K562 (cell line): ENCODE results near the gene ZNF322. TPM values are rescaled to one million over a fixed set of nuclear protein-coding genes. Genes with fewer than 3 reads are reported as not detected.
A peak's percentile ranks its signal among the peaks of the same experiment; 100 is the strongest.

Source experiments
- ATAC-seq: fragments of 200-7000 bp; cut with Tn5 transposase; 3 replicates; pipeline ENCODE4 v1.9.1; 2020; ENCODE audit warnings: moderate library complexity
- BruUV-seq: library from RNA; stranded (reverse); fragments of 400-500 nt; replicated peaks from 2 replicates; lab custom pipeline; 2021; lab: Mats Ljungman, UMichigan
- CTCF ChIA-PET: fragments of 300-600 bp; formaldehyde crosslinking; extraction: SDS; loops from one replicate; lab custom pipeline; 2021; ENCODE audit warnings: low intra/inter-chr PET ratio; lab: Yijun Ruan, JAX
- POLR2A ChIA-PET: fragments of 300-600, 350-650 bp; sonication (Branson Sonifier 250); formaldehyde crosslinking; extraction: SDS; loops from one replicate; lab custom pipeline; 2021; ENCODE audit warnings: antibody characterized with exemption, inconsistent platforms; lab: Yijun Ruan, JAX
- DNase-seq, 4 experiments: peaks; one replicate each; pipeline versions ENCODE4 v3.0.0 to v3.0.0-alpha.2; 2011 to 2018; ENCODE audit warnings: low spot score in 3 of 4, mixed read lengths in 3 of 4; ENCODE audit errors: extremely low read depth in 1 of 4
- FAIRE-seq: peaks from 2 replicates; lab custom pipeline; 2011; peaks lifted over from hg19 to GRCh38; lab: Jason Lieb, UNC
- H2AFZ ChIP-seq: 2 replicates; pipeline ENCODE4 v1.6.0; 2011; ENCODE audit warnings: low read depth, low read length, control low read depth, inconsistent platforms
- H3K27ac ChIP-seq: fragments of 200-600 bp; 3 replicates; pipeline ENCODE4 v1.8.0; 2011; ENCODE audit warnings: low read depth, mild to moderate bottlenecking, control low read depth, inconsistent platforms, low read length, moderate library complexity, mixed read lengths; ENCODE audit errors: extremely low read depth
- H3K27me3 ChIP-seq, 2 experiments: fragments of 300-600 bp in 1 of 2; 2 replicates in 1 of 2; 3 replicates in 1 of 2; pipeline versions ENCODE4 v1.6.0 to v1.8.0; 2011; ENCODE audit warnings: inconsistent platforms in 2 of 2, low read length in 2 of 2, mild to moderate bottlenecking in 1 of 2, mixed read lengths in 1 of 2, moderate library complexity in 1 of 2; ENCODE audit not compliant: control insufficient read depth in 2 of 2, insufficient read depth in 2 of 2
- H3K36me3 ChIP-seq: fragments of 300-600 bp; 3 replicates; pipeline ENCODE4 v1.8.0; 2011; ENCODE audit warnings: mild to moderate bottlenecking, low read length, inconsistent platforms; ENCODE audit not compliant: control insufficient read depth, insufficient read depth
- H3K4me1 ChIP-seq, 2 experiments: fragments of 200-600 bp in 1 of 2; replicated peaks in 1 of 2; 2 replicates in 1 of 2; 3 replicates in 1 of 2; pipeline versions ENCODE4 v1.5.1 to v1.8.0; 2011; ENCODE audit warnings: inconsistent platforms in 2 of 2, low read length in 2 of 2, mild to moderate bottlenecking in 1 of 2, mixed read lengths in 1 of 2, moderate library complexity in 1 of 2; ENCODE audit not compliant: control insufficient read depth in 2 of 2, insufficient read depth in 2 of 2
- H3K4me2 ChIP-seq: 2 replicates; pipeline ENCODE4 v1.6.1; 2011; ENCODE audit warnings: low read length, control low read depth, inconsistent platforms, mixed read lengths; ENCODE audit not compliant: insufficient read depth
- H3K4me3 ChIP-seq: fragments of 200-600 bp; sonication (generic), shearing (Covaris generic); 2 replicates; pipeline ENCODE4 v1.5.1; 2016; ENCODE audit warnings: control low read depth, inconsistent platforms
- H3K79me2 ChIP-seq: fragments of 200-600 bp; 3 replicates; pipeline ENCODE4 v1.8.0; 2011; ENCODE audit warnings: low read length, inconsistent platforms; ENCODE audit not compliant: control insufficient read depth, insufficient read depth
- H3K9ac ChIP-seq, 2 experiments: 2 replicates each; pipeline versions ENCODE4 v1.6.0 to v1.6.1; 2011; ENCODE audit warnings: low read depth in 2 of 2, low read length in 2 of 2, control low read depth in 1 of 2, inconsistent platforms in 1 of 2, mild to moderate bottlenecking in 1 of 2, mixed read lengths in 1 of 2; ENCODE audit not compliant: insufficient read depth in 1 of 2
- H3K9me1 ChIP-seq: one replicate; pipeline ENCODE4 v1.6.0; 2011; ENCODE audit warnings: inconsistent platforms, mild to moderate bottlenecking, low read length, moderate library complexity; ENCODE audit not compliant: control insufficient read depth, insufficient read depth
- H3K9me3 ChIP-seq: replicated peaks from 2 replicates; pipeline ENCODE4 v1.5.1; 2011; ENCODE audit warnings: low read depth, low read length, inconsistent platforms; ENCODE audit not compliant: control insufficient read depth, insufficient read depth
- H4K20me1 ChIP-seq: replicated peaks from 2 replicates; pipeline ENCODE4 v1.6.1; 2011; ENCODE audit warnings: low read length, inconsistent platforms, mixed read lengths; ENCODE audit not compliant: control insufficient read depth, insufficient read depth
- NBN ChIP-seq: fragments of 450-650 bp; IDR thresholded peaks from 2 replicates; pipeline ENCODE4 v1.6.1; 2016; ENCODE audit warnings: low read depth, mild to moderate bottlenecking
- ZNF384 ChIP-seq: IDR thresholded peaks from 2 replicates; pipeline ENCODE4 v1.6.1; 2012; ENCODE audit warnings: low read depth, low read length, improper control_type of control experiment
- WGBS: fragments of 100-300 bp; shearing (Covaris generic); methylation state at CpG from one replicate; pipeline ENCODE4 v1.1.6; 2016; ENCODE audit warnings: low coverage, mixed read lengths; ENCODE audit not compliant: insufficient coverage; ENCODE audit errors: missing lambda C conversion rate; 5-methylcytosine and 5-hydroxymethylcytosine counted together
- in situ Hi-C: fragments of 300-500 bp; cut with MboI; formaldehyde crosslinking; loops from 4 replicates; pipeline ENCODE4 v1.15.0; 2018; ENCODE audit warnings: inconsistent platforms, mixed read lengths
- intact Hi-C: fragments of 100-400 bp; cut with micrococcal nuclease; formaldehyde crosslinking; loops from 2 replicates; pipeline ENCODE4 v1.14.2; 2022
- polyA plus RNA-seq, 8 experiments: library from polyadenylated mRNA; depleted of rRNA in 4 of 8; stranded (reverse) in 5 of 8; unstranded in 3 of 8; fragments of >200 nt; fragmentation: Nextera tagmentation in 2 of 8; fragmentation: Illumina TruSeq in 1 of 8; extraction: Ambion mirVana in 2 of 8; extraction: Trizol in 1 of 8; gene quantifications; 2 replicates each; pipeline versions ENCODE4 v1.2.1 to v1.2.3, GENCODE V29; 2011 to 2014; ENCODE audit warnings: inconsistent platforms in 1 of 8, missing spikeins in 1 of 8
- total RNA-seq, 7 experiments: library from RNA; depleted of rRNA in 6 of 7; stranded (reverse); fragments of >200 nt in 6 of 7; fragmentation: Illumina TruSeq in 2 of 7; extraction: Trizol in 2 of 7; gene quantifications; 2 replicates each; pipeline versions ENCODE4 v1.2.1 to v1.2.3, GENCODE V29; 2011 to 2021; ENCODE audit warnings: low replicate concordance in 1 of 7
- TF ChIP-seq, protein P1 (sequence below), 3 experiments: fragments of 200-800 bp in 1 of 3; fragments of 250-450 bp in 1 of 3; fragments of 450-650 bp in 1 of 3; sonication (Bioruptor Pico) in 1 of 3; sonication (Bioruptor generic) in 1 of 3; formaldehyde crosslinking in 1 of 3; IDR thresholded peaks; 2 replicates each; pipeline versions ENCODE4 v1.6.1 to v1.8.0; 2016 to 2022; ENCODE audit warnings: mild to moderate bottlenecking in 2 of 3, missing genetic modification characterization in 2 of 3, missing compliant biosample characterization in 1 of 3, moderate library complexity in 1 of 3
- TF ChIP-seq, protein P2 (sequence below): sonication (generic); formaldehyde crosslinking; IDR thresholded peaks from 2 replicates; pipeline ENCODE4 v1.8.1; 2023; ENCODE audit warnings: mild to moderate bottlenecking, missing genetic modification reagents

ZNF322 gene
- total and polyA plus RNA-seq, 9 of the 15 experiments (the other 6 are each of a cell fraction or from before 2014, with no cell fraction given): 4.7 to 31.2 (median 18.7) TPM

DNA sequence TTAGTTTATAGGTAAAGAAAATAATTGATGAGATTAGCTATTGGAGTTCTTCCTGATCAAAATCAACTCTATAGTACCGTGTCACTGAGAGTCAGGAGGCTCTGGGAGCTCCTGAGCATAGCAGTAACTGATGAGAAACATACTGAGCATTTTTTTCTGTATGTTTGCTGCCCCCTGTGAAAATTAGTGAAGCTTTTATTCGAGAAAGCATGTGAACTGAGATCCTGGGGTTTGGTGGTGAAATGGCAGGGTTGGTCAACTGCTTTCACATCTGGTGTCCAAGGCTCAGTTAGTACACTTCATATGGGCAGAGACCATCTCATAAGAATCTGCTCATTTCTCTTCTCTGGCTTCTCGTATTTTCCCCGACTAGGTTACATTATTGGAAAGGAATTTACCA is 66.9 kb downstream of the ZNF322 start (continued):
- TF ChIP-seq, protein P1, sequence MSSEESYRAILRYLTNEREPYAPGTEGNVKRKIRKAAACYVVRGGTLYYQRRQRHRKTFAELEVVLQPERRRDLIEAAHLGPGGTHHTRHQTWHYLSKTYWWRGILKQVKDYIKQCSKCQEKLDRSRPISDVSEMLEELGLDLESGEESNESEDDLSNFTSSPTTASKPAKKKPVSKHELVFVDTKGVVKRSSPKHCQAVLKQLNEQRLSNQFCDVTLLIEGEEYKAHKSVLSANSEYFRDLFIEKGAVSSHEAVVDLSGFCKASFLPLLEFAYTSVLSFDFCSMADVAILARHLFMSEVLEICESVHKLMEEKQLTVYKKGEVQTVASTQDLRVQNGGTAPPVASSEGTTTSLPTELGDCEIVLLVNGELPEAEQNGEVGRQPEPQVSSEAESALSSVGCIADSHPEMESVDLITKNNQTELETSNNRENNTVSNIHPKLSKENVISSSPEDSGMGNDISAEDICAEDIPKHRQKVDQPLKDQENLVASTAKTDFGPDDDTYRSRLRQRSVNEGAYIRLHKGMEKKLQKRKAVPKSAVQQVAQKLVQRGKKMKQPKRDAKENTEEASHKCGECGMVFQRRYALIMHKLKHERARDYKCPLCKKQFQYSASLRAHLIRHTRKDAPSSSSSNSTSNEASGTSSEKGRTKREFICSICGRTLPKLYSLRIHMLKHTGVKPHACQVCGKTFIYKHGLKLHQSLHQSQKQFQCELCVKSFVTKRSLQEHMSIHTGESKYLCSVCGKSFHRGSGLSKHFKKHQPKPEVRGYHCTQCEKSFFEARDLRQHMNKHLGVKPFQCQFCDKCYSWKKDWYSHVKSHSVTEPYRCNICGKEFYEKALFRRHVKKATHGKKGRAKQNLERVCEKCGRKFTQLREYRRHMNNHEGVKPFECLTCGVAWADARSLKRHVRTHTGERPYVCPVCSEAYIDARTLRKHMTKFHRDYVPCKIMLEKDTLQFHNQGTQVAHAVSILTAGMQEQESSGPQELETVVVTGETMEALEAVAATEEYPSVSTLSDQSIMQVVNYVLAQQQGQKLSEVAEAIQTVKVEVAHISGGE (CRISPR knock-in tag; IDR thresholded peaks at IDR 0.05): no peak
- TF ChIP-seq ZNF384: 0 out of 2 replicates have a peak, but pooled peaks have one; percentile 30

GRCh38 chr6:26588965-26589364 is 70.6 kb downstream of the ZNF322 start:
- Histone ChIP-seq H3K9me1 (no peaks in the 10 kb centered on the region), H3K27ac (no peak overlapping the region), H3K27me3 (no peaks in the 10 kb centered on the region), H3K9me3 (no peaks in the 10 kb centered on the region), H3K4me1 (peaks cover 0 to 11% of the 10 kb centered on the region in 2 experiments; a peak in 2 of 5 replicates), H2AFZ (no peak overlapping the region), H3K36me3 (no peaks in the 10 kb centered on the region), H3K4me2 (no peak overlapping the region), H4K20me1 (no peaks in the 10 kb centered on the region), H3K4me3 (no peak overlapping the region), H3K9ac (no peak overlapping the region), H3K79me2 (no peaks in the 10 kb centered on the region)
- ChIA-PET POLR2A (interaction anchor here (7.6 kb wide), 1 partner anchor 15 kb away, joined by 141 read pairs; no protein-coding TSS in a partner anchor), CTCF (no interaction called here)
- 90% methylated on average over 21 of the region's 21 CpGs for WGBS
- no TSS peak for BruUV-seq
- intact Hi-C loops: no loop called here
- TF ChIP-seq NBN: no peak
- TF ChIP-seq, protein P2, sequence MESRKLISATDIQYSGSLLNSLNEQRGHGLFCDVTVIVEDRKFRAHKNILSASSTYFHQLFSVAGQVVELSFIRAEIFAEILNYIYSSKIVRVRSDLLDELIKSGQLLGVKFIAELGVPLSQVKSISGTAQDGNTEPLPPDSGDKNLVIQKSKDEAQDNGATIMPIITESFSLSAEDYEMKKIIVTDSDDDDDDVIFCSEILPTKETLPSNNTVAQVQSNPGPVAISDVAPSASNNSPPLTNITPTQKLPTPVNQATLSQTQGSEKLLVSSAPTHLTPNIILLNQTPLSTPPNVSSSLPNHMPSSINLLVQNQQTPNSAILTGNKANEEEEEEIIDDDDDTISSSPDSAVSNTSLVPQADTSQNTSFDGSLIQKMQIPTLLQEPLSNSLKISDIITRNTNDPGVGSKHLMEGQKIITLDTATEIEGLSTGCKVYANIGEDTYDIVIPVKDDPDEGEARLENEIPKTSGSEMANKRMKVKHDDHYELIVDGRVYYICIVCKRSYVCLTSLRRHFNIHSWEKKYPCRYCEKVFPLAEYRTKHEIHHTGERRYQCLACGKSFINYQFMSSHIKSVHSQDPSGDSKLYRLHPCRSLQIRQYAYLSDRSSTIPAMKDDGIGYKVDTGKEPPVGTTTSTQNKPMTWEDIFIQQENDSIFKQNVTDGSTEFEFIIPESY (CRISPR knock-in tag): peak; percentile 94
- no peak for FAIRE-seq
- no peak for ATAC-seq
- no peak for DNase-seq
- in situ Hi-C loops: no loop called here

Other genes starting within 250 kb of the ZNF322 start
- 0.45 and 1.0 TPM in 2 replicates for gene BTN3A3, start 219.2 kb downstream of the ZNF322 start, total RNA-seq (2014; rRNA removed)
- 1.2 and 1.4 TPM in 2 replicates for gene BTN3A3, start 219.2 kb downstream of the ZNF322 start, total RNA-seq (2014; rRNA removed; fragmentation: Illumina TruSeq; extraction: Trizol)
- 0.98 and 1.3 TPM in 2 replicates for gene BTN3A3, start 219.2 kb downstream of the ZNF322 start, total RNA-seq (2015; rRNA removed; fragmentation: Illumina TruSeq; extraction: Trizol)
- gene BTN3A3, start 219.2 kb downstream of the ZNF322 start, total RNA-seq (2021): 1.4 and 1.5 TPM in 2 replicates
- gene BTN3A3, start 219.2 kb downstream of the ZNF322 start, polyA plus RNA-seq (2011; rRNA removed): 3.5 and 7.6 TPM in 2 replicates
- 0.71 and 1.00 TPM in 2 replicates for gene BTN3A3, start 219.2 kb downstream of the ZNF322 start, polyA plus RNA-seq (2014; fragmentation: Illumina TruSeq; extraction: Trizol)
- gene BTN3A3, start 219.2 kb downstream of the ZNF322 start, polyA plus RNA-seq (2014; fragmentation: Nextera tagmentation; extraction: Ambion mirVana): under 1 TPM; 0.21 to 0.41 TPM
- 1.1 and 1.3 TPM in 2 replicates for gene BTN3A3, start 219.2 kb downstream of the ZNF322 start, polyA plus RNA-seq (2014; rRNA removed)
- 6.7 and 6.8 TPM in 2 replicates for gene BTN2A1, start 201.8 kb downstream of the ZNF322 start, total RNA-seq (2014; rRNA removed)
- gene BTN2A1, start 201.8 kb downstream of the ZNF322 start, total RNA-seq (2014; rRNA removed; fragmentation: Illumina TruSeq; extraction: Trizol): 17.2 and 17.6 TPM in 2 replicates
- gene BTN2A1, start 201.8 kb downstream of the ZNF322 start, total RNA-seq (2015; rRNA removed; fragmentation: Illumina TruSeq; extraction: Trizol): 15.9 and 16.2 TPM in 2 replicates
- gene BTN2A1, start 201.8 kb downstream of the ZNF322 start, total RNA-seq (2021): 13.0 and 13.5 TPM in 2 replicates
- gene BTN2A1, start 201.8 kb downstream of the ZNF322 start, polyA plus RNA-seq (2011; rRNA removed): 18.9 and 23.2 TPM in 2 replicates
- 19.4 and 22.1 TPM in 2 replicates for gene BTN2A1, start 201.8 kb downstream of the ZNF322 start, polyA plus RNA-seq (2014; fragmentation: Illumina TruSeq; extraction: Trizol)
- 10 to 100 TPM in 1 of 2 experiments, 1 to 10 TPM in 1; 7.0 to 16.4 TPM for gene BTN2A1, start 201.8 kb downstream of the ZNF322 start, polyA plus RNA-seq (2014; fragmentation: Nextera tagmentation; extraction: Ambion mirVana)
- gene BTN2A1, start 201.8 kb downstream of the ZNF322 start, polyA plus RNA-seq (2014; rRNA removed): 18.0 and 21.7 TPM in 2 replicates
- gene BTN1A1, start 159.4 kb downstream of the ZNF322 start, total RNA-seq (2014; rRNA removed): 0.09 TPM in 1 of 2 replicates, not detected in the other
- gene BTN1A1, start 159.4 kb downstream of the ZNF322 start, total RNA-seq (2014; rRNA removed; fragmentation: Illumina TruSeq; extraction: Trizol): 0.15 TPM in 1 of 2 replicates, not detected in the other
- not detected in 2 replicates for gene BTN1A1, start 159.4 kb downstream of the ZNF322 start, total RNA-seq (2015; rRNA removed; fragmentation: Illumina TruSeq; extraction: Trizol)
- gene BTN1A1, start 159.4 kb downstream of the ZNF322 start, total RNA-seq (2021): 0.09 TPM in 1 of 2 replicates, not detected in the other
- gene BTN1A1, start 159.4 kb downstream of the ZNF322 start, polyA plus RNA-seq (2011; rRNA removed): 0.04 TPM in 2 replicates
- gene BTN1A1, start 159.4 kb downstream of the ZNF322 start, polyA plus RNA-seq (2014; fragmentation: Illumina TruSeq; extraction: Trizol): 0.06 TPM in 1 of 2 replicates, not detected in the other
- under 1 TPM in 1 of 2 experiments, not detected in 1; 0.01 TPM for gene BTN1A1, start 159.4 kb downstream of the ZNF322 start, polyA plus RNA-seq (2014; fragmentation: Nextera tagmentation; extraction: Ambion mirVana)
- not detected in 2 replicates for gene BTN1A1, start 159.4 kb downstream of the ZNF322 start, polyA plus RNA-seq (2014; rRNA removed)
- gene HMGN4, start 121.4 kb downstream of the ZNF322 start, total RNA-seq (2014; rRNA removed): 71.8 and 87.5 TPM in 2 replicates
- 134 and 145 TPM in 2 replicates for gene HMGN4, start 121.4 kb downstream of the ZNF322 start, total RNA-seq (2014; rRNA removed; fragmentation: Illumina TruSeq; extraction: Trizol)
- 100 and 102 TPM in 2 replicates for gene HMGN4, start 121.4 kb downstream of the ZNF322 start, total RNA-seq (2015; rRNA removed; fragmentation: Illumina TruSeq; extraction: Trizol)
- 78.8 and 79.9 TPM in 2 replicates for gene HMGN4, start 121.4 kb downstream of the ZNF322 start, total RNA-seq (2021)
- 95.4 and 111 TPM in 2 replicates for gene HMGN4, start 121.4 kb downstream of the ZNF322 start, polyA plus RNA-seq (2011; rRNA removed)
- gene HMGN4, start 121.4 kb downstream of the ZNF322 start, polyA plus RNA-seq (2014; fragmentation: Illumina TruSeq; extraction: Trizol): 97.0 and 104 TPM in 2 replicates
- 10 to 100 TPM; 35.4 to 41.1 TPM for gene HMGN4, start 121.4 kb downstream of the ZNF322 start, polyA plus RNA-seq (2014; fragmentation: Nextera tagmentation; extraction: Ambion mirVana)
- 92.2 and 94.1 TPM in 2 replicates for gene HMGN4, start 121.4 kb downstream of the ZNF322 start, polyA plus RNA-seq (2014; rRNA removed)
- gene ABT1, start 62.8 kb downstream of the ZNF322 start, total RNA-seq (2014; rRNA removed): 52.7 and 60.6 TPM in 2 replicates
- 19.9 and 21.5 TPM in 2 replicates for gene ABT1, start 62.8 kb downstream of the ZNF322 start, total RNA-seq (2014; rRNA removed; fragmentation: Illumina TruSeq; extraction: Trizol)
- gene ABT1, start 62.8 kb downstream of the ZNF322 start, total RNA-seq (2015; rRNA removed; fragmentation: Illumina TruSeq; extraction: Trizol): 37.9 and 40.7 TPM in 2 replicates
- 45.4 and 47.8 TPM in 2 replicates for gene ABT1, start 62.8 kb downstream of the ZNF322 start, total RNA-seq (2021)
- 45.9 and 47.2 TPM in 2 replicates for gene ABT1, start 62.8 kb downstream of the ZNF322 start, polyA plus RNA-seq (2011; rRNA removed)
- 29.6 and 40.5 TPM in 2 replicates for gene ABT1, start 62.8 kb downstream of the ZNF322 start, polyA plus RNA-seq (2014; fragmentation: Illumina TruSeq; extraction: Trizol)
- 10 to 100 TPM in 1 of 2 experiments, 1 to 10 TPM in 1; 8.8 to 25.2 TPM for gene ABT1, start 62.8 kb downstream of the ZNF322 start, polyA plus RNA-seq (2014; fragmentation: Nextera tagmentation; extraction: Ambion mirVana)
- gene ABT1, start 62.8 kb downstream of the ZNF322 start, polyA plus RNA-seq (2014; rRNA removed): 51.1 and 59.4 TPM in 2 replicates